HEK293 (cell line): ENCODE measurements around the gene TEX53.

ENCODE experiments used
- CTCF ChIA-PET: fragments of 350-600 bp; formaldehyde crosslinking; extraction: SDS; loops from one replicate; lab custom pipeline; 2021; ENCODE audit warnings: antibody characterized with exemption; lab: Yijun Ruan, JAX
- POLR2A ChIA-PET: fragments of 300-600 bp; formaldehyde crosslinking; extraction: SDS; loops from one replicate; lab custom pipeline; 2020; ENCODE audit warnings: antibody characterized with exemption, inconsistent platforms; lab: Yijun Ruan, JAX
- H3K27ac ChIP-seq: fragments of 200-500 bp; sonication (Bioruptor generic); 2 replicates; pipeline ENCODE4 v1.5.1; 2014; ENCODE audit warnings: low read depth, low read length, control low read depth, inconsistent platforms; ENCODE audit errors: extremely low read depth
- H3K36me3 ChIP-seq, 2 experiments: fragments of 200-500 bp in 1 of 2; sonication (Bioruptor generic) in 1 of 2; 1 replicate in 1 of 2; 2 replicates in 1 of 2; pipeline ENCODE4 v1.5.1; 2014 to 2017; ENCODE audit warnings: inconsistent platforms in 2 of 2, low read length in 2 of 2; ENCODE audit not compliant: control insufficient read depth in 2 of 2, insufficient read depth in 1 of 2
- H3K4me1 ChIP-seq: fragments of 200-500 bp; sonication (Bioruptor generic); 2 replicates; pipeline ENCODE4 v1.5.1; 2014; ENCODE audit warnings: mild to moderate bottlenecking, low read length, inconsistent platforms; ENCODE audit not compliant: control insufficient read depth, insufficient read depth
- H3K4me3 ChIP-seq: 2 replicates; pipeline ENCODE4 v1.5.1; 2011; ENCODE audit warnings: low read depth, mild to moderate bottlenecking, control low read depth, low read length, moderate library complexity
- H3K9me3 ChIP-seq: fragments of 200-500 bp; sonication (Bioruptor generic); 2 replicates; pipeline ENCODE4 v1.5.1; 2014; ENCODE audit warnings: low read depth, low read length, inconsistent platforms; ENCODE audit not compliant: control insufficient read depth, insufficient read depth
- BCL6B ChIP-seq: fragments of 450-650 bp; formaldehyde crosslinking; IDR thresholded peaks from 2 replicates; pipeline ENCODE4 v1.5.1; 2017; ENCODE audit warnings: missing biosample characterization, missing genetic modification characterization
- GLI4 ChIP-seq: fragments of 450-650 bp; formaldehyde crosslinking; IDR thresholded peaks from 2 replicates; pipeline ENCODE4 v1.5.1; 2016; ENCODE audit warnings: missing biosample characterization, missing genetic modification characterization
- GLIS1 ChIP-seq: fragments of 450-650 bp; formaldehyde crosslinking; IDR thresholded peaks from 2 replicates; pipeline ENCODE4 v1.5.1; 2016; ENCODE audit warnings: missing biosample characterization, missing genetic modification characterization
- KLF10 ChIP-seq: fragments of 450-650 bp; IDR thresholded peaks from 2 replicates; pipeline ENCODE4 v1.5.1; 2018; ENCODE audit warnings: missing biosample characterization, mild to moderate bottlenecking, missing genetic modification characterization
- KLF8 ChIP-seq: fragments of 450-650 bp; formaldehyde crosslinking; IDR thresholded peaks from 2 replicates; pipeline ENCODE4 v1.5.1; 2016; ENCODE audit warnings: missing biosample characterization, missing genetic modification characterization
- MEIS1 ChIP-seq: sonication (generic); formaldehyde crosslinking; IDR thresholded peaks from 2 replicates; pipeline ENCODE4 v1.8.1; 2022; ENCODE audit warnings: missing genetic modification reagents, mild to moderate bottlenecking, borderline replicate concordance
- MYNN ChIP-seq: fragments of 450-650 bp; formaldehyde crosslinking; IDR thresholded peaks from 2 replicates; pipeline ENCODE4 v1.5.1; 2016; ENCODE audit warnings: missing biosample characterization, missing genetic modification characterization, borderline replicate concordance
- YY2 ChIP-seq: fragments of 450-650 bp; formaldehyde crosslinking; IDR thresholded peaks from 2 replicates; pipeline ENCODE4 v1.5.1; 2016; ENCODE audit warnings: missing biosample characterization, missing genetic modification characterization
- ZBTB49 ChIP-seq: fragments of 450-650 bp; formaldehyde crosslinking; IDR thresholded peaks from 2 replicates; pipeline ENCODE4 v1.5.1; 2016; ENCODE audit warnings: missing biosample characterization, missing genetic modification characterization, low read depth
- ZIC2 ChIP-seq: fragments of 450-650 bp; formaldehyde crosslinking; IDR thresholded peaks from 2 replicates; pipeline ENCODE4 v1.5.1; 2016; ENCODE audit warnings: missing biosample characterization, missing genetic modification characterization
- ZNF121 ChIP-seq: fragments of 450-650 bp; formaldehyde crosslinking; IDR thresholded peaks from 2 replicates; pipeline ENCODE4 v1.5.1; 2016; ENCODE audit warnings: missing biosample characterization, missing genetic modification characterization
- ZNF169 ChIP-seq: fragments of 450-650 bp; formaldehyde crosslinking; IDR thresholded peaks from 2 replicates; pipeline ENCODE4 v1.5.1; 2016; ENCODE audit warnings: missing biosample characterization, missing genetic modification characterization
- ZNF2 ChIP-seq: fragments of 450-650 bp; formaldehyde crosslinking; IDR thresholded peaks from 2 replicates; pipeline ENCODE4 v1.5.1; 2016; ENCODE audit warnings: missing biosample characterization, missing genetic modification characterization
- ZNF24 ChIP-seq: fragments of 450-650 bp; formaldehyde crosslinking; IDR thresholded peaks from 2 replicates; pipeline ENCODE4 v1.5.1; 2016; ENCODE audit warnings: missing biosample characterization, missing genetic modification characterization
- ZNF324 ChIP-seq: fragments of 450-650 bp; formaldehyde crosslinking; IDR thresholded peaks from 2 replicates; pipeline ENCODE4 v1.5.1; 2016; ENCODE audit warnings: missing biosample characterization, missing genetic modification characterization
- ZNF514 ChIP-seq: fragments of 450-650 bp; formaldehyde crosslinking; IDR thresholded peaks from 2 replicates; pipeline ENCODE4 v1.5.1; 2016; ENCODE audit warnings: missing biosample characterization, missing genetic modification characterization
- ZNF521 ChIP-seq: fragments of 450-650 bp; formaldehyde crosslinking; IDR thresholded peaks from 2 replicates; pipeline ENCODE4 v1.5.1; 2017; ENCODE audit warnings: missing biosample characterization, mild to moderate bottlenecking, missing genetic modification characterization
- ZNF529 ChIP-seq: fragments of 450-650 bp; formaldehyde crosslinking; IDR thresholded peaks from 2 replicates; pipeline ENCODE4 v1.5.1; 2017; ENCODE audit warnings: missing genetic modification characterization, missing biosample characterization; ENCODE audit not compliant: insufficient replicate concordance
- ZNF548 ChIP-seq: fragments of 450-650 bp; formaldehyde crosslinking; IDR thresholded peaks from 2 replicates; pipeline ENCODE4 v1.5.1; 2016; ENCODE audit warnings: missing biosample characterization, missing genetic modification characterization
- ZNF624 ChIP-seq: fragments of 450-650 bp; formaldehyde crosslinking; IDR thresholded peaks from 2 replicates; pipeline ENCODE4 v1.5.1; 2017; ENCODE audit warnings: missing biosample characterization, missing genetic modification characterization
- ZNF658 ChIP-seq: fragments of 450-650 bp; formaldehyde crosslinking; IDR thresholded peaks from 2 replicates; pipeline ENCODE4; 2016; ENCODE audit warnings: missing biosample characterization, missing genetic modification characterization
- ZNF677 ChIP-seq: fragments of 450-650 bp; IDR thresholded peaks from 2 replicates; pipeline ENCODE4 v1.5.0; 2018; ENCODE audit warnings: missing biosample characterization, mild to moderate bottlenecking, missing genetic modification characterization, moderate library complexity
- ZNF692 ChIP-seq: fragments of 450-650 bp; formaldehyde crosslinking; IDR thresholded peaks from 2 replicates; pipeline ENCODE4 v1.5.1; 2016; ENCODE audit warnings: missing biosample characterization, missing genetic modification characterization
- ZNF707 ChIP-seq: fragments of 450-650 bp; formaldehyde crosslinking; IDR thresholded peaks from 2 replicates; pipeline ENCODE4 v1.5.1; 2016; ENCODE audit warnings: missing biosample characterization, missing genetic modification characterization

TEX53 gene

GRCh38 chr9:114652776-114653555 lies 4.6 kb downstream of the TEX53 start:
- H3K4me3 ChIP-seq: no peak overlapping the region
- H3K9me3 ChIP-seq: no peaks in the 10 kb centered on the region
- TF ChIP-seq ZNF624 (tag by site-specific recombination): no peak
- TF ChIP-seq MEIS1 (CRISPR knock-in tag): no peak
- no peak for TF ChIP-seq ZNF529
- no peak for TF ChIP-seq ZNF692
- no peak for TF ChIP-seq ZNF324 (tag by site-specific recombination)
- TF ChIP-seq ZNF2 (tag by site-specific recombination): no peak
- TF ChIP-seq ZNF514 (tag by site-specific recombination): no peak
- TF ChIP-seq ZBTB49 (tag by site-specific recombination): no peak
- no peak for TF ChIP-seq ZNF707 (tag by site-specific recombination)
- H3K36me3 ChIP-seq: peaks cover 0 to 2% of the 10 kb centered on the region in 2 experiments; a peak in 1 of 3 replicates
- H3K4me1 ChIP-seq: no peaks in the 10 kb centered on the region
- POLR2A ChIA-PET: interaction anchor here (0.6 to 2.2 kb wide), 5 partner anchors 42 to 247 kb away, joined by 3 to 10 read pairs (median 4); partner anchors contain the start of genes ATP6V1G1 and TMEM268
- CTCF ChIA-PET: interaction anchor here (0.6 to 9.4 kb wide), 81 partner anchors 9 to 1937 kb away, joined by 3 to 128 read pairs (median 4); partner anchors contain the start of gene TMEM268
- no peak overlapping the region for H3K27ac ChIP-seq

- ChIA-PET CTCF (interaction anchor here (0.5 to 1.9 kb wide), 4 partner anchors 9 to 826 kb away, joined by 3 to 17 read pairs (median 6); no protein-coding TSS in a partner anchor), POLR2A (no interaction called here)
These were observed 13.7 kb downstream of the TEX53 start for GRCh38 chr9:114643896-114644295.

GRCh38 chr9:114643001-114643400 lies 14.6 kb downstream of the TEX53 start:
- POLR2A ChIA-PET: no interaction called here
- TF ChIP-seq MYNN (tag by site-specific recombination) (no peak), YY2 (tag by site-specific recombination) (no peak), ZNF658 (tag by site-specific recombination) (no peak)
- Histone ChIP-seq H3K4me3 (no peak overlapping the region), H3K36me3 (peaks cover 7 to 63% of the 10 kb centered on the region in 2 experiments), H3K27ac (no peak overlapping the region), H3K4me1 (no peaks in the 10 kb centered on the region), H3K9me3 (no peaks in the 10 kb centered on the region)
- CTCF ChIA-PET: interaction anchor here (0.6 kb wide), 1 partner anchor 159 kb away, joined by 3 read pairs; no protein-coding TSS in a partner anchor

More at GRCh38 chr9:114643896-114644295, 13.7 kb downstream of the TEX53 start:
- no peak overlapping the region for H3K4me3 ChIP-seq
- H3K27ac ChIP-seq: no peak overlapping the region
- H3K36me3 ChIP-seq: peaks cover 9 to 54% of the 10 kb centered on the region in 2 experiments
- TF ChIP-seq BCL6B (no peak), ZIC2 (tag by site-specific recombination) (no peak), KLF10 (tag by site-specific recombination) (no peak), GLI4 (tag by site-specific recombination) (no peak), GLIS1 (tag by site-specific recombination) (no peak), ZNF24 (no peak), ZNF521 (no peak), ZNF121 (tag by site-specific recombination) (no peak), KLF8 (no peak), ZNF548 (tag by site-specific recombination) (no peak), ZNF677 (no peak), ZNF169 (tag by site-specific recombination) (no peak)
- TF ChIP-seq, all 188 proteins: peak for 0
- Histone ChIP-seq H3K9me3 (no peaks in the 10 kb centered on the region), H3K4me1 (no peaks in the 10 kb centered on the region)
